GM12878 (cell line): ENCODE measurements around the gene PCARE. TPM values are rescaled to one million over a fixed set of nuclear protein-coding genes. Genes with fewer than 3 reads are reported as not detected.

Experiments
- BCLAF1 ChIP-seq: fragments of 450-650 bp; IDR thresholded peaks from 2 replicates; pipeline ENCODE4 v1.6.1; 2017; ENCODE audit warnings: antibody characterized with exemption, mild to moderate bottlenecking, moderate library complexity
- CBX5 ChIP-seq: sonication (generic); IDR thresholded peaks from 2 replicates; pipeline ENCODE4 v1.6.1; 2016; ENCODE audit warnings: low read depth, moderate library complexity, mild to moderate bottlenecking, inconsistent platforms
- NKRF ChIP-seq: fragments of 450-650 bp; conservative IDR thresholded peaks from 2 replicates; pipeline ENCODE4 v1.6.1; 2017; ENCODE audit warnings: mild to moderate bottlenecking, moderate library complexity
- PKNOX1 ChIP-seq: fragments of 450-650 bp; IDR thresholded peaks from 2 replicates; pipeline ENCODE4 v1.6.1; 2016; ENCODE audit warnings: mild to moderate bottlenecking
- WRNIP1 ChIP-seq: IDR thresholded peaks from 2 replicates; pipeline ENCODE4 v1.6.1; 2011; ENCODE audit warnings: low read depth, low read length, improper control_type of control experiment, borderline replicate concordance
- ZBTB33 ChIP-seq: fragments of 450-650 bp; IDR thresholded peaks from 2 replicates; pipeline ENCODE4 v1.6.1; 2017; ENCODE audit warnings: mild to moderate bottlenecking
- polyA plus RNA-seq, 11 experiments: library from polyadenylated mRNA; depleted of rRNA in 4 of 11; unstranded in 6 of 11; stranded (reverse) in 5 of 11; fragments of >200 nt; fragmentation: Nextera tagmentation in 4 of 11; fragmentation: Illumina TruSeq in 1 of 11; extraction: Ambion mirVana in 4 of 11; extraction: Trizol in 1 of 11; gene quantifications; 1 replicate in 1 of 11; 2 replicates in 10 of 11; pipeline versions ENCODE4 v1.2.1 to v1.2.3, GENCODE V29; 2011 to 2016; ENCODE audit warnings: inconsistent platforms in 2 of 11, missing spikeins in 2 of 11, low read depth in 1 of 11
- total RNA-seq, 4 experiments: library from RNA; depleted of rRNA in 3 of 4; stranded (reverse); fragments of >200 nt in 3 of 4; fragmentation: Illumina TruSeq in 1 of 4; extraction: Trizol in 1 of 4; gene quantifications; 2 replicates each; pipeline versions ENCODE4 v1.2.1 to v1.2.3, GENCODE V29; 2013 to 2021

Gene PCARE
- total and polyA plus RNA-seq, 10 of the 15 experiments (the other 5 are each of a cell fraction or from before 2014, with no cell fraction given): 0.04 to 0.08 (median 0.06) TPM; not detected in 5

DNA sequence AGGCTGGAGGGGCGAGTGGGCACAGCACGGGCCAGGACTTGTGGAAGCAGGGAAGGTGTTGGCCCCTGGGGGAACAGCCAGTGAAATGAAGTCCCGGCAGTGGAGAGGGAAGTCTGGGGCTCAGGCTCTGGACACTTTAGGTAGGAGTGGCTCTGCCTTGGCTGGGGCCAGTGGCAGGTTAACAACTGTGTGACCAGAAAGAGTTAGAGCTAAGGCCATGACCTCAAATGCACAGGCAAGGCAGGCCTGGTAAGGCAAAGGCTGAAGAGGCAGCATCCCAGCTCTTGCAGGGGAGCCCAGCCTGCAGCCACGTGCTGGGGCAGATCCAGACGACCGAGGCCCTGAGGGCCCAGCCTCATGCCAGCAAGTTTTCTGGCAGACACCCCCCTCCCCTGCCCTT is 21.5 kb downstream of the PCARE start (continued):
- TF ChIP-seq CBX5 (no peak), BCLAF1 (no peak), ZBTB33 (no peak), PKNOX1 (no peak), WRNIP1 (no peak), NKRF (no peak)
